Motor neuron (in vitro differentiated cells): Measurements from ENCODE around the gene GOLGA2. TPM values are rescaled to one million over a fixed set of nuclear protein-coding genes. Genes with fewer than 3 reads are reported as not detected.
A peak's percentile ranks its signal among the peaks of the same experiment; 100 is the strongest.

Experiments used
- ATAC-seq, 8 experiments: fragments of 200-7000 bp; cut with Tn5 transposase; replicated peaks in 6 of 8; 2 replicates each; pipeline ENCODE4 v1.8.0; 2021; ENCODE audit warnings: mild to moderate bottlenecking in 8 of 8, moderate library complexity in 8 of 8
- H3K27ac ChIP-seq, 2 donors: fragments of 250-450 bp; sonication (Bioruptor Pico); 2 replicates each; pipeline ENCODE4 v1.9.0; 2021; ENCODE audit warnings: antibody characterized with exemption in 2 of 2, mild to moderate bottlenecking in 2 of 2, moderate library complexity in 1 of 2
- H3K4me1 ChIP-seq, 2 donors: fragments of 250-450 bp; sonication (Bioruptor Pico); replicated peaks in 1 of 2; 2 replicates each; pipeline ENCODE4 v1.6.1; 2021; ENCODE audit warnings: antibody characterized with exemption in 2 of 2, mild to moderate bottlenecking in 2 of 2, moderate library complexity in 1 of 2
- H3K4me3 ChIP-seq, 5 donors: fragments of 250-450 bp; sonication (Bioruptor Pico); 2 replicates each; pipeline ENCODE4 v1.9.0; 2021; ENCODE audit warnings: antibody characterized with exemption in 5 of 5, mild to moderate bottlenecking in 5 of 5, moderate library complexity in 4 of 5
- WGBS, 10 experiments: fragments of 450-650 bp; shearing (Covaris generic); methylation state at CpG; one replicate each; pipeline ENCODE4 v1.0.0; 2022; 5-methylcytosine and 5-hydroxymethylcytosine counted together
- in situ Hi-C, 9 experiments: fragments of 400-800 bp; cut with MboI; loops; one replicate each; pipeline ENCODE4 v1.15.0; 2021; ENCODE audit warnings: low sequenced_read_pairs in 9 of 9, low pct_unique_long_range_greater_than_20kb in 2 of 9; ENCODE audit not compliant: unreplicated experiment in 9 of 9
- total RNA-seq, 8 experiments: library from RNA; unstranded; fragments of 300-600 nt; gene quantifications; 2 replicates each; pipeline versions ENCODE4 v1.2.3 to v1.2.4, GENCODE V29; 2022

GOLGA2 gene
- total RNA-seq, 8 experiments from 2014 or later = 41.0 to 109 (median 91.7) TPM

DNA sequence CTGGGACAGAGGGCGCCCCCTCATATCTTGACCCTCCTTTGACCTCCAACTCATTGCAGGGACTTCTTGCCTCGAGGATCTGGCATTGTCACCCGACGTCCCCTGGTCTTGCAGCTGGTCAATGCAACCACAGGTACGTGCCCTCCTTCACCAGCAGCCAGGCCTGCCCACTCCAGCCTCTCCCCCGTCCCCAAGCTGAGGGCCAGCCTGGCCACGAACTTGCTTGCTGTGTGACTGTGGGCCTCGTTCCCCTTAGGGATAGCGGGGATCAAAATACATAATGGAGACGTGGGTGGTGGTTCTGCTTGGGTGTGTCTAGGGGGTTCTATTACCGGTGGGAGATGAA, 57.7 kb downstream of the GOLGA2 start:
- 17% methylated on average over 1 of the region's 11 CpGs; no CpG with 5 or more reads in 9 of the 10 experiments for WGBS, 10 experiments

DNA sequence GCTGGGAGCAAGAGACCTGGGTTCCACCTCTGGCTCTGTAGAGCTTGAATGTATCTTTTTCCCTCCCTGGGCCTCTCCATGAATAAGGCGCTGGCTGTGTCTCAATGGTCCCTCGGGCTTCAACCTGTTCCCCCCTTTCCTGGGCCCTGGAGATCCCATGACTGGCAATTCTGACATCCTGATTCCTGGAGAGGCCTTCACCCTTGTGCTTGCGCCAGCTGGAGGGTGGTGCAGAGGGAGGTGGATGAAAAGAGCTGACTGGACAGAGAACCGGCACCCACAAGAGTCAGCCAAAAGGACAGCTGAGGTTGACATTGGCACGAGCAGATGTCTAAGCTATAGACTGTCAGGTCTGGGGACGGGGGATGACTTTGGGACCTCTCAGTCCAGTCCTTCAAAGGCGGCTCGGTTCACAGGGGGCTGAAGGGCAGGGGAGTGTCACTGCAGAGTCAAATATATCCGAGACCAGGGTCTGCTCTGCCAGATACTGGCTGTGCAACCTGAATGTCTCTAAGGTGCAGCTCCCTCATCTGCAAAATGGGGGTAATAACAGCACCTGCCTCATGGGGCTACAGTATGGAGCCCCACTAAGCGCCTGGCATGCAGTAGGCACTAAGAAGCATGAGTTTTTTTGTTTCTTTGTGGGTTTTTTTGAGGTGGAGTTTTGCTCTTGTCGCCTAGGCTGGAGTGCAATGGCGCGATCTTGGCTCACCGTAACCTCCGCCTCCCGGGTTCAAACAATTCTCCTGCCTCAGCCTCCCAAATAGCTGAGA, 58.8 kb downstream of the GOLGA2 start:
- 0 to 100% (median 89%) methylated on average over 1 to 10 of the region's 16 CpGs; no CpG with 5 or more reads in 4 of the 10 experiments for WGBS, 10 experiments
- in situ Hi-C loops = no loop called here
- H3K27ac ChIP-seq = peak overlapping the region in 1 of 2 donors; percentile 74
- peaks cover 35 to 39% of the 10 kb centered on the region in 2 donors for H3K4me1 ChIP-seq
- H3K4me3 ChIP-seq = no peak overlapping the region
- ATAC-seq = peak in 2 of 8 experiments; percentile 2 to 5

More for the DNA sequence above, 57.7 kb downstream of the GOLGA2 start:
- ATAC-seq = peak in 2 of 8 experiments; percentile 0
- in situ Hi-C loops = no loop called here
- Histone ChIP-seq H3K4me1 (peaks cover 35 to 39% of the 10 kb centered on the region in 2 donors), H3K27ac (peak overlapping the region; percentile 77 to 79), H3K4me3 (peak overlapping the region; percentile 3 to 21 (median 16))

DNA sequence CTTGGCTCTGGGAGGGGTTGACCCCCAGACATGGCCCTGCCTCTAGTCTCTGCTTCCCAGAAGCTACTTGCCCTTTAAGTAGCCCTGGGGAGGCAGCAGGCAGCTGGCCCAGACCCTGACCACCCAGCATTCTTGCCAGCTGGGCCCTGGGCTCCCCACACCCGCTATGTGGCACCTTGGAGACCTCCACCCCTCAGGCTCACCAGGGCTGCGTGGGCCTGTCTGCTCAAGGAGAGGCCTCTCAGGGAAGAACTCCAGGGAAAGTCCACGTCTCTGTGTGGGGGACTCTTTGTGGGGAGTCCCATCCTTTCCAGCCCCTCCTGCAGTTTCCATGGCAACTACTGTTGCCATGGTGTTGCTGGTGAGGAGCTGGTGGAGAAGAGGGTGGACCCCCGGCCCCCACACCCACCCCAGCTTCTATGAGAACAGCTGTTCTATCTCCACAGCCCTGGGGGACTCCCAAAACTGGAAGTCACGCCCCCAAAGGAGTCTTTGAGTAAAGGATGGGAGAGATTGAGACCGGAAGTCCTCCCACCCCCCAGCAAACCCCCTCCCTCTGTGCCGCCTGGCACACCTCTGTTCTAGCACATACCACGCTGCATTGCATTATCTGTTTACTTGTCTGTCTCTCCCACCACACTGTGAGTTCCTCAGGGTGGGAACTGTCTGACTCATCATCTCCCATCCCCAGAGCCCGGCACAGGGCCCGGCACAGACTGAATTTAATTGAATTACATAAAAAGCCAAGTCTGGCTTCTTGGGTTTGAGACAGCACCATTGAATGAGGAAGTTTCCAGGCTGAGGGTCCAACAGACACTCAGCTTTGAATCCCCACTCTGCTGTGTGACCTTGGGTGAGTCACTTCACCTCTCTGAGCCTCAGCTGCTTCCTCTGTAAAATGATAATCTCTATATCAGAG, 60.1 kb downstream of the GOLGA2 start:
- H3K4me1 ChIP-seq = peaks cover 35 to 45% of the 10 kb centered on the region in 2 donors
- 0 to 37% methylated on average over 2 of the region's 10 CpGs; no CpG with 5 or more reads in 8 of the 10 experiments for WGBS, 10 experiments
- H3K27ac ChIP-seq = peak overlapping the region; percentile 42 to 74
- in situ Hi-C loops = no loop called here
- ATAC-seq = peak in 7 of 8 experiments; percentile 37 to 65 (median 54)
- H3K4me3 ChIP-seq = no peak overlapping the region

DNA sequence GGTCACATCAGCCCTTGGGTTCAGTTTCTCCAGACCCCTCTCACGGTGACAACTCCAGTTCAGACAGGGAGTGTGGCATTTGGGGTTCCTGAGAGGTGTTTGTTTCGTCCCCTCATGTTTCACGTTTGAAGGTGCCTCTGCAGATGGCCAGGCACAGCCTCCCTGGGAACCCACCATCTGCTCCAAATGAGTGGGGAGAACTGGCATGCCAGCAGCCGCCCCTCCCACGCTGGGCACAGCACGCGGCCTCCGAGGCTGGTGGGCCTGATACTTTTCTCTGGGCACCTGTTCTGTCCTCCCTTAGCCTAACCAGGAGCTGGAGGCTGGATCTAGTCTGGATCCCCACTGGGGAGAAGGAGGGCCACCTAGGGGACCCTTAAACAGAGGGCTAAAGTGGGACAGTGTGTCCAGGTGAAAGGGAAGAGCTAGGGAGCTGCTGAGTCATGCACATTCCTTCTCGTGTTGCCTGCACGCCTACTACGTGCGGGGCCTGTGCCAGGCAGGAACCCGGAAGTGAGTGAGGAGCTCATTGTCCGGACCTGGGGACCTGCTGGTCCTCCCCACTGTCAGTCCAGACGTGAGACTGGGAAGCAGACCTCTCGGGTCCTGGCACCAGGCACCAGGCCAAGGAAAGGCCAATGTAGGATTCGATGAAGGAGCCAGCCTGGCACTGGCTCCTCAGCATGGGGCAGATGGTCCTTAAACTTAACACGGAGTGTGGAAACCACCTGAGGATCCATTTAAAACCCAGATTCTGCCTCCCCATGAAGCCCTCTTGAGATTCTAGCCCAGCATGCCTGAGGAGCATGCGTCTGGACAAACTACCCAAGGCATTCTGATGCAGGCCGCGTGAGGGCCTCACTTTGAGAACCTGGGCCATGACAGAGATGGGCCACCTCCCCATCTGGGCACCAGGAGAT, 61.0 kb downstream of the GOLGA2 start:
- no peak overlapping the region for H3K4me3 ChIP-seq
- 17 to 77% (median 75%) methylated on average over 1 to 10 of the region's 21 CpGs; no CpG with 5 or more reads in 5 of the 10 experiments for WGBS, 10 experiments
- H3K27ac ChIP-seq = peak overlapping the region in 1 of 2 donors; percentile 74
- ATAC-seq = peak in 2 of 8 experiments; percentile 2 to 7
- in situ Hi-C loops = no loop called here
- peaks cover 35 to 46% of the 10 kb centered on the region in 2 donors for H3K4me1 ChIP-seq

DNA sequence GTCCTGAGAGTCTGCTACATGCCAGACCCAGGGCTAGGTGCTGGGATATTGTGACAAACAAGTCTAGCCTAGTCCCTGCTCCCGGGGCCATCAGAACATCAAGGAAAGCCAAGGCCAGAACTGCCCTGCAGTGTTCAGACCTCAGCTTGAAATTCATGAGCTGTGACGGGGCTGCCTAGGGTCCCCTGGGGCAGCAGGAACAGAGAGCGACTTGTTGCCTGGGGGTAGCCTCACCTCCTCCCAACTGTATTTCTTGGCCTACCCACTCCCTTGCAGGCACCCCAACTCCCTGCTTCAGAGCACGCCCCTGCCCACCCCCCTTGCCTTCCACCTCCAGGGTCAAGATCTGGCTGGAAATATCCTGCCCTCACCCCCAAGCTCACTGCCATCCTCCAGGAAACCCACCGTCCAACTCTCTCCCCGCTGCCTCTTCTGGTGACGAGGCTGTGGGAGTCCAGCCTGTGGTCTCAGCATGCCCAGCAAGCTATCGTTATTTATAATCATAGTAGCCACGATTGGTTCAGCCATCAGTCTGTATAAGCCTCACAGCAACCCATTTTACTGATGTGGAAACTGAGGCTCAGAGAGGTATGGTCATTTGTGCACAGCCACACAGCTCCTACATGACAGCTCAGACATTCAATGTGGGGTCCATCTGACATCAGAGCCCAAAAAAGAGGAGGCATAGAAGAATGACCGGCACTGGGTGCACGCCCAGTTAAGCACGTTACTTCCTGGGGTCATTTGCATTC, 61.9 kb downstream of the GOLGA2 start:
- Histone ChIP-seq H3K4me3 (no peak overlapping the region), H3K4me1 (peaks cover 31 to 49% of the 10 kb centered on the region in 2 donors), H3K27ac (no peak overlapping the region)
- 88 to 100% (median 100%) methylated on average over 1 to 3 of the region's 12 CpGs; no CpG with 5 or more reads in 7 of the 10 experiments for WGBS, 10 experiments
- peak in 1 of 8 experiments; percentile 21 for ATAC-seq
- in situ Hi-C loops = no loop called here

DNA sequence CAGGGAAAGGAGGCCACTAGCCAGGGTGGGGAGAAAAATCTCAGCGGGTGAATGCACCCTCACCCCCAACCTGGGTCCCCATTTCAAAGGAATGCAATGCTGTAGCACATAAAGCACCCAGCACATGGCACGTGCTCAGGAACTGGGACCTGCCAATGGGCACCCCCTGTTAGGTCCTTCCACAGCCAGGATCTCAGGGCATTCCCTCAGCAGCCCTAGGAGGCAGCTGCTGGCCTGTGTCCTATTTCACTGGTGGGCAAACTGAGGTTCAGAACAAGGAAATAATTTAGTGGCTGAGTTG, 63.9 kb downstream of the GOLGA2 start:
- 57 to 67% (median 60%) methylated on average over 1 of the region's 2 CpGs; no CpG with 5 or more reads in 7 of the 10 experiments for WGBS, 10 experiments
- H3K4me3 ChIP-seq = no peak overlapping the region
- in situ Hi-C loops = no loop called here
- peaks cover 19 to 35% of the 10 kb centered on the region in 2 donors for H3K4me1 ChIP-seq
- ATAC-seq = no peak
- H3K27ac ChIP-seq = no peak overlapping the region

DNA sequence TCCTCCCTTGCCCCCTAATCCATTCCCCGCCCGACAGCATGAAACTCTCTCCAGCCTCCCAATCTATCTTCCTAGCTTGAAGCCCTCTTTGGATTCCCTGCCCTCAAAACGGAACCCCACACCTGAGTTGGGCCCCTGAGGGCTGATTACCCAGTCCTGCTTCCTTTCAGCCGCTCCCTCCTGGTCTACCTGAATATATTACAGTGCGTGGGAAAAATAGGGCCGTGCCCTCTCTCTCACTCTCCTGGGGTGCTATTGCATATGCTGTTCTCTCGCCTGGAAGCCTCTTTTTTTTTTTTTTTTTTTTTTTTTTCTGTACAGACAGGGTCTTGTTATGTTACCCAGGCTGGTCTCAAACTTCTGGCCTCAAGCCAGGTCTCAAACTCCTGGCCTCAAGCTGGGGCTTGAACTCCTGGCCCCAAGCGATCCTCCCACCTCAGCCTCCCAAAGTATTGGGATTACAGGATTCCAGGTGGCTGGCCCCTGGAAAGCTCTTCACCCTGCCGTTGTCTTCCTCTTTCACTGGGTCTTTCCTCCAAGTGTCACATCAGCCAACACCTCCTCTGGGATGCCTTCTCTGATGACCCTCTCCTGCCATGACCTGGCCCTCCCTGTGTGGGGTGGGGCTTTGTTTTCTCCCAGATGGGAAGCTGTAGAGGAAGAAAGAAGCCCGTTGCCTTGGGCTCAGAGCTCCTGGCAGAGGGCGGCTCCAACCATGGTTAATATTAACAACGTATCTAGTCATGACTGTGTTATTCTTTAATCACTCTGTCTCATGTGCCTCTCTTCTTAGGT, 64.4 kb downstream of the GOLGA2 start:
- Histone ChIP-seq H3K4me3 (no peak overlapping the region), H3K4me1 (peaks cover 15 to 30% of the 10 kb centered on the region in 2 donors), H3K27ac (no peak overlapping the region)
- ATAC-seq = peak in 3 of 8 experiments; percentile 25 to 54 (median 31)
- in situ Hi-C loops = no loop called here
- WGBS, 10 experiments = 40 to 90% (median 67%) methylated on average over 1 to 9 of the region's 12 CpGs; no CpG with 5 or more reads in 1 of the 10 experiments

DNA sequence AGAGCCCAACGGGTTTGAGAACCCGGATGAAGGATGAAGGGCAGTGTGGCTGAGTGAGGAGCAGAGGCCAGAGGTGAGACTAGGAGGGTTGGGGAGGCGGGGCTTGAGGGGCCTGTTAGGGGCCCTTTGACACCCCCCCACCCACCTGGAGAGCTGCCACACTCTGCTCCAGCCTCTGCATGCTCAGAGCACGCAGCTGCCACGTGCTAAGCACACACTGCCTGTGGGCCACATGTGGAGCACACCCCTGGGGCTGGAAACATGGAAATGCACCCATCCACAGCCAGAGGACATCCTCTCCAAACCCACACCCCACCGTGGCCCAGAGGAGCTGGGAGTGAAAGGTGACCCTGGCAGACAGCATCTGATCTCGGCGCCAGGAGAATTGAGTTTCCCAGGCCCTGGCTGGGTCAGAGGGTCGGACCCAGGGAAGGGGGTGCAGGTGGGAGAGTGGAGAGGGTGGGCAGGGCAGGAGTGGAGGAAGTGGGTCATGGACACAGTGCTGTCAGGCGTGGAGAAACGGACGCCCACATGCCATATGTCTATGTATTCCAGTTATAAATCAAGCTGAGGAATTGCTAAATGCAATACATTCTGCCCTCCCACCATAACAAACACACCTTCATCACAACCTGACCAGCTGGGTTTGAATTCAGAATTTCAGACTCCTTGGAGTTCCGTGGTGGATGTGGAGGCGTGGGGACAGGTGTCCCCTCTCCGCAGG, 66.7 kb downstream of the GOLGA2 start:
- Histone ChIP-seq H3K4me1 (peaks cover 0 to 18% of the 10 kb centered on the region in 2 donors), H3K27ac (peak overlapping the region in 1 of 2 donors; percentile 49), H3K4me3 (no peak overlapping the region)
- in situ Hi-C loops = no loop called here
- peak in 5 of 8 experiments; percentile 2 to 82 (median 16) for ATAC-seq
- 80 to 90% methylated on average over 1 to 2 of the region's 15 CpGs; no CpG with 5 or more reads in 8 of the 10 experiments for WGBS, 10 experiments

DNA sequence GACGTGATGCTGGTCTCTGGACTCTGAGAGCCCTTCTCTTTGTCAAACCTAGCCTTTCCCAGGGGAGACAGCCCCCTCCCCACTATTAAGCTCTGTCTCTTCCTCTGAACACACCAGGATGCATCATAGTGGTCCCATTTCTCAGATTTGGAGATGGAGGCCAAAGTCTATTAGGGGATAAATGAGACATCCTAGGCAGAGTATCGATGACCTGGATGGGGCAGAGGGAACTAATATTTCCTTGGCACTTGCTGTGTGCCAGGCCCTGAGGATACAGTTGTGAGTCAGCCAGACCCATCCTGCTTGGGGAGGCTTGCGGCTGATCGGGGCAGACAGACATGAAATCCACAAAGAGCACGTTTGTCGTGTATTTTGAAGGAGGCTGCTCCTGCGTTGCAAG, 67.4 kb downstream of the GOLGA2 start:
- H3K27ac ChIP-seq = no peak overlapping the region
- ATAC-seq = no peak
- WGBS, 10 experiments = 20 to 100% (median 85%) methylated on average over 1 to 4 of the region's 7 CpGs; no CpG with 5 or more reads in 2 of the 10 experiments
- H3K4me3 ChIP-seq = no peak overlapping the region
- in situ Hi-C loops = no loop called here
- H3K4me1 ChIP-seq = peaks cover 0 to 18% of the 10 kb centered on the region in 2 donors

DNA sequence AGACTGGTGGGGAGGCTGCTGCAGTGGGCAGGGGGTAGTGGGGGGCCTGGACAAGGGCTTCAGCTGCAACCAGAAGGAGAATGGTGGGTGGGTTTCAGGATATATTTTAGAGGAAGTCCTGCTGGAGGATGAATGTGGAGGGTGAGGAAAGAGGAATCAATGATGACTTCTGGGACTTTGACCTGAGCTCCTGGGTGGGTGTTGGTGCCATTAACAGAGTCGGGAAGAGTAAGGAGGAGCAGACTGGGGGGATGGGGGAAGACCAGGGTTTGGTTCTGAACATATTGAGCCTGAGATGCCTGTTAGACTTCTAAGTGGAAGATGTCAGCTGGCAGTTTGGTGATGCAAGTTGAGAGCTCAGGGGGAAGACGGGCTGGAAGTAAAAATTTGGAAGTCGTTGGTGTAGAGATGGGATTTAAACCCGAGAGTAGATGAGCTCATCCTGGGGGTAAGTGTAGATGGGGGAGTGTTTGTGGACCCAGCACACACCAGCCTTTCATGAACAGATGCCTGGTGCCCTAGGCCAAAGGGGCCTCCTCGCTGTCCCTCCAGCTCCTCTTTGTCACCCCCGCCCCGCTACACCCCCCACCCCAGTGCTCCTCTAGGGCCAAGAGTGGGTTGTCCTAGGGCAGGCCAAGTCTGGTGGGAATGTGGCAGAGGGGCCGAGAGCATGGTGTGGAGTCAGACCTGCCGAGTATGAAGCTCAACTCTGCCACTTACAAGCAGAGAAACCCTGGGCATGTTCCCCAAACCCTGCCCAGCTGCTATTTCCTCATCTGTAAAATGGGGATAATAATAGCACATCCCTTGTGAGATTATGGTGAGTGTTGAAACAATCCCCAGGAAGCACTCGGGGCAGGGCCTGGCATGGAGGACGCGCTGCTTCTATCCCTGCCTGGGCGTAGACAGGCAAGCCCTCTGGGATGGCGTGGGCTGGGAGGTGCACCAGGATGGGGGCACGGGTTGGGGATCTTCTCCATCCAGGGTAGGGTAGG, 68.6 kb downstream of the GOLGA2 start:
- in situ Hi-C loops = no loop called here
- H3K4me1 ChIP-seq = peaks cover 0 to 18% of the 10 kb centered on the region in 2 donors
- 20 to 100% (median 90%) methylated on average over 1 to 5 of the region's 15 CpGs; no CpG with 5 or more reads in 3 of the 10 experiments for WGBS, 10 experiments
- no peak overlapping the region for H3K4me3 ChIP-seq
- H3K27ac ChIP-seq = no peak overlapping the region
- ATAC-seq = no peak
